Esophagus squamous epithelium (tissue), 4 donors: Measurements from ENCODE around the gene RBM39.

Experiments
- CTCF ChIP-seq, 6 experiments: fragments of 450-650 bp in 4 of 6; fragments of 200-600 bp in 2 of 6; sonication (generic) in 2 of 6; IDR thresholded peaks; one replicate each; pipeline ENCODE4 v1.5.1; 2016 to 2019; ENCODE audit warnings: antibody characterized with exemption in 6 of 6, mild to moderate bottlenecking in 4 of 6, moderate library complexity in 4 of 6
- POLR2A ChIP-seq, 4 donors: fragments of 450-650 bp; IDR thresholded peaks; one replicate each; pipeline ENCODE4 v1.6.1; 2017; ENCODE audit warnings: antibody characterized with exemption in 4 of 4, mild to moderate bottlenecking in 4 of 4, moderate library complexity in 3 of 4

GRCh38 chr20:35653893-35654292, 88.2 kb downstream of the RBM39 start:
- TF ChIP-seq CTCF (IDR thresholded peaks at IDR 0.05), result no peak
- no peak for TF ChIP-seq POLR2A (IDR thresholded peaks at IDR 0.05)
